Measurements from ENCODE around the gene COL9A2.

Gene COL9A2

DNA sequence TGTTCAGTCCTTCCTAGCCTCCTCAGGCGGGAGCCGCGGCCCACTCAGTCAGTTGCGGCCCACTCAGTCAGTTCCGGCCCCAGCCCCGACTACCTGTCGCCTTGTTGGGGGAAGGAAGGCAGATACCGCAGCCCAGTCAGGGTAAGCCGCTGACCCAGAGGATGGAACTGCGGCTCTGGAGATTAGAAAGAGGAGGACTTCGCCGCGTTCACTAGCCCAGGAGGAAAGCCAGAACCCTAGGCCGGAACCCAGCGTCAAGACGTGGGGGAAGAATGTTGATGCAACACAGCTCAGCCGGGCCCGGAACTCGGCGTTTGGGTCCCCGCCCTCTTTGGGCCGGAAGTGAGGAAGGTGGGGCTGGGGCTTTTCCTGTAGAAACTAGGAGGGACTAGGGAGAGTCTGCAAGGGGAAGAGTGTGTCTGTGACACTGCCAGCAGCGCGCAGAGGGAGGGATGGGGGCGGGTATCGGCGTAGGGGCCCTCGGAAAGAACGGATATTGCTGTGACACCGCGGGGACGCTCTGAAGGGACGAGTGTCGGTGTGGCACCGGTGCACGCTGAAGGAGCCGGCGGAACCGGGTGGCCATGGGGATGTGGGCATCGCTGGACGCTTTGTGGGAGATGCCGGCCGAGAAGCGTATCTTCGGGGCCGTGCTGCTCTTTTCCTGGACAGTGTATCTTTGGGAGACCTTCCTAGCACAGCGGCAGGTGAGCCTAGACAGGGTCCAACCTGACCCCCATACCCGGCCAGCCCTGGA, 59.2 kb downstream of the COL9A2 start, which contains the start of gene ZMPSTE24:
ZMPSTE24 (plus strand) TSS at position 549 of the 757 bp plus-strand sequence; CDS start at position 585, 36 bp downstream.
- DNase-seq (ENCODE audit: low read depth in 2 of 2): peak; percentile 93

DNA sequence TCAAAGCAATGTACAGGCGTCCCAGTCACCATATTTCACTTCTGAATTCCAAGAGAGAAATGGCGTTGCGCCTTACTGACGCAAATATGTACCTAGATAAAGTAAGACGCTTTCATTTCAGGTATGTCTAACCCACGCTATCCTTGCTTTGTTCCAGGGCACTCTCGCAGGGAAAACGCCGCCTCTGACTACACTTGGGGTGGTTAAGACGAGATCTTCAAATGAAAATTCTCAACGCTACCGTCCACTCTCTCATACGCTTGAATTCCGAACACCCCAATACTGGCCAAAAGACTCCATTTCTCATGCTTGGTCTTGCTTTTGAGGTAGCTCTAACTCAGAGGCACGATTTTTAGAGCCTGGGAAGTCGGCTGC, 59.8 kb downstream of the COL9A2 start:
- peak in 1 of 2 donors; percentile 25 for DNase-seq (ENCODE audit: low read depth in 2 of 2)

DNA sequence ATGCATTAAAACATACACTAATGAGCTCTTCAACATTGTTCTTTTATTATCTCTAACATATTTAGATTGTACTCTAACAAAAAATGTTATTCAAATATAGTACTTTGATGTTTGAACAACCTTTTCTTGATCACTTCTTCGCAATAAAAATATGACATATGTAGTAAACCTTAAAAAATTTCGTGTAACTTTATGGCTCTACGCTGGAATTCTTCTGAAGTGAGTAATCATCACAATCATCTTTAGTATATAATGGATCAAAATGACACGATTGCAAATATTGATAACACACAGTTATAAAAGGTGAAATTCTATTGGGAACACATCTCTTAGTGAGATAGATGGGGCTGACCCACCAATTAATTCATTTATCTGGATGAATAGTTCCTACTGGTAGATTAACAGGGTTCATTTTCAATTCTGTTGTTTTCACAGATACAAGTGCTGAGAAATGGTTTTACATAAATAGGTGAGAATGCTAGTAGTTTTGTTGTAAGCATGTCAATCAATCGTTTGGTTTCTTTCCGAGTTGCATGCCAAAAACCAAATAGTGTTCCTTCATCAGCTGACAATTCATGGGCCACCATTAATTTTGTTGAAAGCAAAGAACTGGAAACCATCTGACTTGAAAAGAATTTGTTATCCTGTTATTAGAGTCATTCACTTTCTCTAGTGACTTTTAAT, 60.5 kb downstream of the COL9A2 start:
- DNase-seq (ENCODE audit: low read depth in 2 of 2): no peak

DNA sequence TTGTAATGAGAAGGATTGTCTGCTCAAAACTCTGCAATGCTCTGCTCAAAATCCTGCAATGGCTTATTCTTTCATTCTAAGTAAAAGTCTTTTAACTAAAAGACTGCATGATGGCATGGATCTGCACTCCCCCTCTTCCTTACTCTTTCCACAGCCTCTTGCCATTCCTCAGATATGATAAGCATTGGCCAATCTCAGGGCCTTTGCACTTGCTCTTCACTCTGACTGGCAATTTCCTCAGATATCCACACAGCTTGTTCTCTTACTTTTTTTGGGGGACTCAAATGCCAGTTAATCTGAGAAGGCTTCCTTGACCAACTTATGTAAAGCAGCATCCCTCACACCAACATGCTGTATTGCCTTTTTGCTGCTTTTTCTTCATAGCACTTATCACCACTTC, 61.9 kb downstream of the COL9A2 start:
- no peak for DNase-seq (ENCODE audit: low read depth in 2 of 2)

DNA sequence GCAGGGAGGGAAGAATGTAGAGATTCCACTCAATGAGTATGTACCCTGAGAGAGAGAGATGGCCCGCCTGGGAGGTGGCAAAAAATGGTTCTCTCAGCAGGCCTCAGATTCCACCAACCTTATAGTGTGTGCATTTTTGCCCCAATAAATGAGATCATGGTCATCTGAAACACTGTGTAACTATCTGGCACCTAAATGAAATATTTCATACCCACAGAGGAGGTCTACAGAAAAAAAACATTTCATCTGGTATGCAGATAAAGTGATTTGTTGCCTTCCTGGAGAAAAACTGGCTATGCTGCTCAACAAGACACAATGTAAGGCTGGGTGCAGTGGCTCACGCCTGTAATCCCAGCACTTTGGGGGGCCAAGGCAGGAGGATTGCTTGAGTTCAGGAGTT, 64.5 kb downstream of the COL9A2 start:
- no peak for DNase-seq (ENCODE audit: low read depth in 2 of 2)

DNA sequence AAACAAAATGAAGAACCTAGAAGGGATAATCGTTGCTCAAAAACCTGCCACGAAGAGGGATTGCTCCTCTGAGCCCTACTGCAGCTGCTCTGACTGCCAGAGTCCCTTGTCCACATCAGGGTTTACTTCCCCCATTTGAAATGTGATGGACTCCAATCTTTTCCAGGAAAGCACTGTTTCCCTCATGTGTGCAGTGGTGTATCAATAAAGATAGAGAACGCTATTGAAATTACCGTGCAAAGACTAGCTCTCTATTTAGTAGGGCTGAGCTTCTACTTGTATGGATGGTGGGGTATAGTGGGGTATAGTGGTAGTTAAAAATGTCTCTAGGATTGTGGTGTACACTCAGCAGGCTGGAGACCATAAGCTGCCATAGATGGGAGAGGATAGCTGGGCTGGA, 65.6 kb downstream of the COL9A2 start:
- no peak for DNase-seq (ENCODE audit: low read depth in 2 of 2)

All from stimulated activated CD8-positive, alpha-beta memory T cell treated with anti-CD3 and anti-CD28 coated beads, Interleukin-15, amount 100 ng/mL, for 48 hours (primary cell).